Smooth muscle cell (in vitro differentiated cells): ENCODE measurements around the gene MAPK8IP1. TPM values are rescaled to one million over a fixed set of nuclear protein-coding genes. Genes with fewer than 3 reads are reported as not detected.
A peak's percentile ranks its signal among the peaks of the same experiment; 100 is the strongest.

Source experiments
- DNase-seq: peaks from one replicate; lab custom pipeline; 2025; ENCODE audit not compliant: unreplicated experiment; lab: John Stamatoyannopoulos, UW
- H2AFZ ChIP-seq: fragments of 200-600 bp; sonication (generic); 2 replicates; pipeline ENCODE4 v1.6.0; 2016; ENCODE audit warnings: antibody characterized with exemption, low read depth, mild to moderate bottlenecking
- H3F3A ChIP-seq: fragments of 200-600 bp; sonication (generic); 2 replicates; pipeline ENCODE4 v1.6.0; 2017; ENCODE audit warnings: antibody characterized with exemption, low read depth
- H3K27ac ChIP-seq: fragments of 200-600 bp; sonication (generic); 2 replicates; pipeline ENCODE4 v1.5.1; 2016; ENCODE audit warnings: low read depth, mild to moderate bottlenecking
- H3K27me3 ChIP-seq: fragments of 200-600 bp; sonication (generic); 2 replicates; pipeline ENCODE4 v1.6.1; 2016; ENCODE audit warnings: low read depth, mild to moderate bottlenecking
- H3K36me3 ChIP-seq: fragments of 200-600 bp; sonication (generic); 2 replicates; pipeline ENCODE4 v1.5.1; 2016; ENCODE audit warnings: low read depth
- H3K4me1 ChIP-seq: fragments of 200-600 bp; sonication (generic); 2 replicates; pipeline ENCODE4 v1.5.1; 2016; ENCODE audit warnings: low read depth
- H3K4me2 ChIP-seq: fragments of 200-600 bp; sonication (generic); 2 replicates; pipeline ENCODE4 v1.6.0; 2016; ENCODE audit warnings: mild to moderate bottlenecking
- H3K4me3 ChIP-seq: fragments of 200-600 bp; sonication (generic); 2 replicates; pipeline ENCODE4 v1.5.1; 2016; ENCODE audit warnings: mild to moderate bottlenecking
- H3K79me2 ChIP-seq: fragments of 200-600 bp; sonication (generic); 2 replicates; pipeline ENCODE4 v1.6.0; 2016; ENCODE audit warnings: low read depth, mild to moderate bottlenecking
- H3K9ac ChIP-seq: fragments of 200-600 bp; sonication (generic); 2 replicates; pipeline ENCODE4 v1.6.0; 2016; ENCODE audit warnings: low read depth
- H3K9me3 ChIP-seq: fragments of 200-600 bp; sonication (generic); replicated peaks from 2 replicates; pipeline ENCODE4 v1.5.1; 2016; ENCODE audit warnings: low read depth
- H4K20me1 ChIP-seq: fragments of 200-600 bp; sonication (generic); 2 replicates; pipeline ENCODE4 v1.6.0; 2016; ENCODE audit warnings: low read depth
- WGBS: methylation state at CpG from one replicate; pipeline ENCODE4 v1.1.7; 2016; ENCODE audit warnings: low lambda C conversion rate; 5-methylcytosine and 5-hydroxymethylcytosine counted together
- polyA plus RNA-seq: library from polyadenylated mRNA; unstranded; fragments of >200 nt; fragmentation: Nextera tagmentation; extraction: Ambion mirVana; gene quantifications from 2 replicates; pipeline ENCODE4 v1.2.1, GENCODE V29; 2016
- total RNA-seq: library from RNA; depleted of rRNA; stranded (reverse); fragments of >200 nt; gene quantifications from 2 replicates; pipeline ENCODE4 v1.2.3, GENCODE V29; 2014
- TF ChIP-seq, protein P1 (sequence below): fragments of 200-600 bp; sonication (generic); IDR thresholded peaks from 2 replicates; pipeline ENCODE4 v1.5.1; 2017; ENCODE audit warnings: borderline replicate concordance, mild to moderate bottlenecking, antibody characterized with exemption; ENCODE audit not compliant: insufficient read depth, poor library complexity, severe bottlenecking

MAPK8IP1 gene
- total and polyA plus RNA-seq, 2 experiments from 2014 or later = 5.2 to 8.1 TPM

- Histone ChIP-seq H3K36me3 (peaks cover 4% of the 10 kb centered on the region), H4K20me1 (peaks cover 69% of the 10 kb centered on the region), H3K79me2 (no peaks in the 10 kb centered on the region), H3K4me1 (peaks cover 11% of the 10 kb centered on the region), H2AFZ (no peak overlapping the region), H3K9ac (no peak overlapping the region), H3K4me3 (no peak overlapping the region), H3K9me3 (no peaks in the 10 kb centered on the region), H3K27me3 (peaks cover 3% of the 10 kb centered on the region), H3F3A (no peaks in the 10 kb centered on the region), H3K4me2 (no peak overlapping the region), H3K27ac (no peak overlapping the region)
- 94% methylated on average over 15 of the region's 15 CpGs for WGBS
- TF ChIP-seq, protein P1, sequence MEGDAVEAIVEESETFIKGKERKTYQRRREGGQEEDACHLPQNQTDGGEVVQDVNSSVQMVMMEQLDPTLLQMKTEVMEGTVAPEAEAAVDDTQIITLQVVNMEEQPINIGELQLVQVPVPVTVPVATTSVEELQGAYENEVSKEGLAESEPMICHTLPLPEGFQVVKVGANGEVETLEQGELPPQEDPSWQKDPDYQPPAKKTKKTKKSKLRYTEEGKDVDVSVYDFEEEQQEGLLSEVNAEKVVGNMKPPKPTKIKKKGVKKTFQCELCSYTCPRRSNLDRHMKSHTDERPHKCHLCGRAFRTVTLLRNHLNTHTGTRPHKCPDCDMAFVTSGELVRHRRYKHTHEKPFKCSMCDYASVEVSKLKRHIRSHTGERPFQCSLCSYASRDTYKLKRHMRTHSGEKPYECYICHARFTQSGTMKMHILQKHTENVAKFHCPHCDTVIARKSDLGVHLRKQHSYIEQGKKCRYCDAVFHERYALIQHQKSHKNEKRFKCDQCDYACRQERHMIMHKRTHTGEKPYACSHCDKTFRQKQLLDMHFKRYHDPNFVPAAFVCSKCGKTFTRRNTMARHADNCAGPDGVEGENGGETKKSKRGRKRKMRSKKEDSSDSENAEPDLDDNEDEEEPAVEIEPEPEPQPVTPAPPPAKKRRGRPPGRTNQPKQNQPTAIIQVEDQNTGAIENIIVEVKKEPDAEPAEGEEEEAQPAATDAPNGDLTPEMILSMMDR = no peak
- no peak for DNase-seq
Observed at GRCh38 chr11:45880772-45881570, 4.5 kb upstream of the MAPK8IP1 start.

DNA sequence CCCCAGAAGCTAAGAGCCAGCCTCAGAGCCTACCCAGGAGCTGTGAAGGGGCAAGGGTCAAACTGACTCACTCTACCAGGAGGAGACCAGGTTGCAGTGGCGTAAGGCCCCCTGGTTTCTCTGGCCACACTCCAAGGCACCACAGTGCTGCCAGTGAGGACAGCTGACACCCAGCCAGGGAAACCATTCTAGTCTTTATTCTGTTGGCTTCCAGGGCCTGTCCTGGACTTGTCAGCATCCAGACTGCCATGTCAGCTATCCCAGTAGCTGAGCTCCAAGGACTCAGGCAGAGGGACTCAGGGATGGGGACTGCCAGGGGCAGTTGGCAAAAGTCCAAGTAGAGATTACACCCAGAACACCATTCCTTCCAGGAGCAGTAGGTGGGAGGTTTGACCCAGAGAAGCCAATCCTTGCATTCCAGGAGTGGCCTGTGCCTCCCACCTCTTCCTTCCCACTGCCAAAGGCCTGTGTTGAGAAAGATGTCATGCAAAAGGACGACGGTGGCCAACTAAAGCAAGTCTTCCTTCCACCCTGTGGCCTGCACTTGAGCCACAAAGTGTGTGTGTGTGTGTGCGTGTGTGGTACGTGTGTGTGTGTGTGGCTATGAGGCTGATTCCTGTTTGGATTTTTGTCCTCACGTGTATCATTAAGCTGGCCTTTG lies 3.6 kb upstream of the MAPK8IP1 start:
- Histone ChIP-seq H3K9me3 (no peaks in the 10 kb centered on the region), H4K20me1 (peaks cover 63% of the 10 kb centered on the region), H3K4me1 (peaks cover 2% of the 10 kb centered on the region), H3K79me2 (no peaks in the 10 kb centered on the region), H3K36me3 (peaks cover 4% of the 10 kb centered on the region), H3K4me2 (no peak overlapping the region), H3K27me3 (peaks cover 12% of the 10 kb centered on the region), H3K9ac (no peak overlapping the region), H3F3A (no peaks in the 10 kb centered on the region), H2AFZ (no peak overlapping the region), H3K27ac (no peak overlapping the region), H3K4me3 (no peak overlapping the region)
- 76% methylated on average over 6 of the region's 6 CpGs for WGBS
- TF ChIP-seq, protein P1 = no peak
- DNase-seq = no peak

DNA sequence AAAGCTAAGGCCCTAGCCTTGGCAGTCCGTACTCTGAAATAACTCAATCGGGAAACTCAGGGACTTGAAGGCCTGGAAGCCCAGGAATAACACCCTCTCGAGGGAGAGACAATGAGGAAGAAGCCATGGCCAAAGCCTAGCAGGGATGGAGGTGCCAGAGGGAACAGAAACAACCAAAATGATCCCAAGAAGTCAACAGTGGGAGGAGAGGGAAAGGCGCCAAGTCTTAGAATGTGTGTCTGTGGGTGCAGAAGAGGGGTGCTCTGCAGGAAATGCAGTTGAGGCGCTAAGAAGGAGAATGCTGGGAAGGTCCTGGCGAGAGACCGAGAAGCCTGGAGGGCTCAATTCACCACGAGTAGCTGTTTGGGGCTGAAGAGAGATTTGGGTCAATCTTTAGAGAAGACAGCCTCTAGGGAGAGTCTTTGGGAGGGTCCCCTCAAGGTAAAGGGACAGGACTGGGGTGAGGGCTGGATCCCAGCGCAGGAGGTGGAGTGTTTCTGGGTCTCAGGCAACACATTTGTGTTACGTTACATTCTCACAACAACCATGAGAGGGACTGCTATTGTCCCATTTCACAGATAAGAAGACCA lies 760 bp upstream of the MAPK8IP1 start:
- H3K9me3 ChIP-seq = no peaks in the 10 kb centered on the region
- peaks cover 50% of the 10 kb centered on the region for H4K20me1 ChIP-seq
- no peaks in the 10 kb centered on the region for H3K4me1 ChIP-seq
- H3F3A ChIP-seq = no peaks in the 10 kb centered on the region
- H3K4me2 ChIP-seq = peak overlapping the region; percentile 74
- H3K27me3 ChIP-seq = peaks cover 12% of the 10 kb centered on the region
- H3K27ac ChIP-seq = no peak overlapping the region
- no peaks in the 10 kb centered on the region for H3K36me3 ChIP-seq
- H3K79me2 ChIP-seq = no peaks in the 10 kb centered on the region
- H3K4me3 ChIP-seq = no peak overlapping the region
- no peak for DNase-seq
- 85% methylated on average over 10 of the region's 10 CpGs for WGBS
- H3K9ac ChIP-seq = no peak overlapping the region
- TF ChIP-seq, protein P1 = no peak
- no peak overlapping the region for H2AFZ ChIP-seq
